ENCODE results near the gene DEFB119.

DNA sequence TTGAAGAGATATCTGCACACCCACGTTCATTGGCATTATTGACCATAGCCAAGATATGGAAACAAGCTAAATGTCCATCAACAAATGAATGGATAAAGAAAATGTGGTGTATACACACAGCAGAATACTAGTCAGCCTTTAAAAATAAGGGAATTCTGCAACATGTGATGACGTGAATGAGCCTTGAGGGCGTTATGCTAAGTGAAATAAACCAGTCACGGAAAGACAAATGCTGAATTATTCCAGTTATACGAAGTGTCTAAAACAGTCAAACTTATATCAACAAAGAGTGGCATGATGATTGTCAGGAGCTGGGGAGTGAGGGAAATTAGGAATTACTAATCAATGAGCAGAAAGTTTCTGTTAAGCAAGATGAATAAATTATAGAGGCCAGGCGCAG is 24.0 kb upstream of the DEFB119 start:
- TF ChIP-seq ZFP30 (CRISPR knock-in tag; IDR thresholded peaks at IDR 0.05) = no peak
- TF ChIP-seq, protein P1, sequence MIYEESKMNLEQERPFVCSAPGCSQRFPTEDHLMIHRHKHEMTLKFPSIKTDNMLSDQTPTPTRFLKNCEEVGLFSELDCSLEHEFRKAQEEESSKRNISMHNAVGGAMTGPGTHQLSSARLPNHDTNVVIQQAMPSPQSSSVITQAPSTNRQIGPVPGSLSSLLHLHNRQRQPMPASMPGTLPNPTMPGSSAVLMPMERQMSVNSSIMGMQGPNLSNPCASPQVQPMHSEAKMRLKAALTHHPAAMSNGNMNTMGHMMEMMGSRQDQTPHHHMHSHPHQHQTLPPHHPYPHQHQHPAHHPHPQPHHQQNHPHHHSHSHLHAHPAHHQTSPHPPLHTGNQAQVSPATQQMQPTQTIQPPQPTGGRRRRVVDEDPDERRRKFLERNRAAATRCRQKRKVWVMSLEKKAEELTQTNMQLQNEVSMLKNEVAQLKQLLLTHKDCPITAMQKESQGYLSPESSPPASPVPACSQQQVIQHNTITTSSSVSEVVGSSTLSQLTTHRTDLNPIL (CRISPR knock-in tag; IDR thresholded peaks at IDR 0.05; ENCODE audit: low read depth) = no peak
